Measurements from ENCODE around the gene EEFSEC.

GRCh38 chr3:128372281-128372680 is 219.0 kb downstream of the EEFSEC start:
- no peak for TF ChIP-seq CTCF (IDR thresholded peaks at IDR 0.05)
- no peak for TF ChIP-seq EZH2phosphoT487 (IDR thresholded peaks at IDR 0.05)
